Measurements from ENCODE around the gene CRK.

The CRK gene

DNA sequence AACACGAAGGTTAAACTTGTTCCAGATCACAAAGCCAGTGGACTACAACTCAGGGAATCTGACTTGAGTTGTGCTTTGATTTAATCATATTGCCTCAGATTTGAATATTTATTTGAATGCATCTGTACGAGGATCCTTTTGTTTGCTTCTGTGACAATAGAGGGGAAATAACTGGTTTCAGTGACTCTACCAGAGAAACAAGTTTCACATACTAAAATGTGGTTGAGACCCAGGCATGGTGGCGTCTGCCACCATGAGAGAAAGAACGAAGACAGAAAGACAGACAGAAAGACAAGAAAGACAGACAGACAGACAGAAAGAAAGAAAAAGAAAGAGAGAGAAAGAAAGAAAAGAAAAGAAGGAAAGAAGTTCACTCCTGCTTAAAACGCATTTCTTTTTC is 80.0 kb downstream of the CRK start:
- H3K4me3 ChIP-seq (ENCODE audit: control insufficient read depth, low read depth, low read length) = no peak overlapping the region
- TF ChIP-seq, protein P1, sequence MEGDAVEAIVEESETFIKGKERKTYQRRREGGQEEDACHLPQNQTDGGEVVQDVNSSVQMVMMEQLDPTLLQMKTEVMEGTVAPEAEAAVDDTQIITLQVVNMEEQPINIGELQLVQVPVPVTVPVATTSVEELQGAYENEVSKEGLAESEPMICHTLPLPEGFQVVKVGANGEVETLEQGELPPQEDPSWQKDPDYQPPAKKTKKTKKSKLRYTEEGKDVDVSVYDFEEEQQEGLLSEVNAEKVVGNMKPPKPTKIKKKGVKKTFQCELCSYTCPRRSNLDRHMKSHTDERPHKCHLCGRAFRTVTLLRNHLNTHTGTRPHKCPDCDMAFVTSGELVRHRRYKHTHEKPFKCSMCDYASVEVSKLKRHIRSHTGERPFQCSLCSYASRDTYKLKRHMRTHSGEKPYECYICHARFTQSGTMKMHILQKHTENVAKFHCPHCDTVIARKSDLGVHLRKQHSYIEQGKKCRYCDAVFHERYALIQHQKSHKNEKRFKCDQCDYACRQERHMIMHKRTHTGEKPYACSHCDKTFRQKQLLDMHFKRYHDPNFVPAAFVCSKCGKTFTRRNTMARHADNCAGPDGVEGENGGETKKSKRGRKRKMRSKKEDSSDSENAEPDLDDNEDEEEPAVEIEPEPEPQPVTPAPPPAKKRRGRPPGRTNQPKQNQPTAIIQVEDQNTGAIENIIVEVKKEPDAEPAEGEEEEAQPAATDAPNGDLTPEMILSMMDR (IDR thresholded peaks at IDR 0.05; ENCODE audit: control insufficient read depth, insufficient read depth, low read depth, low read length, missing control alignments) = no peak
- no peak for DNase-seq (ENCODE audit: low read depth)

DNA sequence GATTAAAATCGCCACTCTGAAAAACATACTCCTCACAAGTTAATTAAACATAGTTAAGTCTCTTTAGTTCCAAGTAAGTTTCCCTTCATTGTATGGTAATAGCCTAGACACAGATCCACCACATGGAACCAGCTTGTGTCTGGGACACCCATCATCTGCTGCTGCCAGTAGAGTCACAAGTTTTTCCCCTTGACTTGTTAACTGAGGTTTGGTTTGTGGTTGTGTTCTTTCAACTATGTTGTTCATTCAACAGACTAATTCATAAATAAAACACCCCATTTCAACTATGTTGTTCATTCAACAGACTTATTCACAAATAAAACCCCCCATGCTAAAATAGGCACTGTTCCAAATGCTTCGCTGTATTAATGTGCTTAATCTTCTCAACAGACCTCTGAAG is 80.4 kb downstream of the CRK start:
- H3K4me3 ChIP-seq (ENCODE audit: control insufficient read depth, low read depth, low read length) = no peak overlapping the region
- DNase-seq (ENCODE audit: low read depth) = no peak
- TF ChIP-seq, protein P1 (IDR thresholded peaks at IDR 0.05; ENCODE audit: control insufficient read depth, insufficient read depth, low read depth, low read length, missing control alignments) = no peak

DNA sequence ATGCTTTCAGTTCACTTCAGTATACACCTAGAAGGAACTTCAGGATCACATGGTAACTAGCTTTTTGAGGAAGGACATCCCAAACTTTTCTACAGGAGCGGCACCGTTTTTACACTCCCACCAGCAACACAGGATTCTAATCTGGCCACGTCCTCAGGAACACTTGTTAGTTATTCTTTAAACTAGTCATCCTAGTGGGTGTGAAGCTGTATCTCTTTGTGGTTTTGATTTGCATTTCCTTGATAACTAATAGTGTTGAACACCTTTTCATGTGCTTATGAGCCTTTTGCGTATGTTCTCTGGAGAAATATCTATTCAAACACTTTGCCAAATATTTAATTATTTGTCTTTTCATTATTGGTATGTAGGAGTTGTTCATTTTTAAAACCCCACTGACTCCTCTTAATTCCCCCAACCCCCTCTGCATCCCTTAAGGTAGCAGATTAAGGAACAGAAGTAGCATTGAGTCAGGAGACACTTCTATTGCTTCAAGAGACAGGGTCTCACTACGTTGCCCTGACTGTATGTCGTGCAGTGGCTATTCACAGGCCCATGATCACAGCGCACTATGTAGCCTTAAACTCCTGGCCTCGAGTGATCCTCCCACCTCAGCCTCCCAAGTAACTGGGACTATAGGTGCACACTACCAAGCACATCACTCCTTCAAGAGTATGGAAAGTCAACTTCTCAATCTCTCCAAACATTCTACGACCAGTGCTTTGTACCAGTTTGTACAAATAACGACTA is 81.4 kb downstream of the CRK start:
- no peak overlapping the region for H3K4me3 ChIP-seq (ENCODE audit: control insufficient read depth, low read depth, low read length)
- TF ChIP-seq, protein P1 (IDR thresholded peaks at IDR 0.05; ENCODE audit: control insufficient read depth, insufficient read depth, low read depth, low read length, missing control alignments) = no peak
- no peak for DNase-seq (ENCODE audit: low read depth)

DNA sequence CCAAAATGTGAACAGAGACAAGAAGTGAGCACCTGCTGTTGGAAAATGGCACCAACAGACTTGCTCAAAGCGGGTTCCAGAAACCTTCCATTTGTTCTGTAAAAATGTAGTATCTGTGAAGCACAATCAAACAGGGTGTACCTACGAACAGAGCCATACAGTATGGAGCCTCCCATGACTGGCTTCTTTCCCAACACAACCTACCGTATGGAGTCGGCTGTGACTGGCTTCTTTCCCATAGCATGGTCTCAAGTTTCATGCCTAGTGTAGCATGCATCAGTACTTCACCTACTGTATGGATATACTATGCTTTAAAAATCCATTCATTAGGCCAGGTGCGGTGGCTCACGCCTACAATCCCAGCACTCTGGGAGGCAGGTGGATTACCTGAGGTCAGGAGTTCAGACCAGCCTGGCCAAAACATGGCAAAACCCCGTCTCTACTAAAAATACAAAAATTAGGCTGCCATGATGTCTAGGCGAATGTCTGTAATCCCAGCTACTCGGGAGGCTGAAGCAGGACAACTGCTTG is 82.3 kb downstream of the CRK start:
- H3K4me3 ChIP-seq (ENCODE audit: control insufficient read depth, low read depth, low read length) = no peak overlapping the region
- TF ChIP-seq, protein P1 (IDR thresholded peaks at IDR 0.05; ENCODE audit: control insufficient read depth, insufficient read depth, low read depth, low read length, missing control alignments) = no peak
- no peak for DNase-seq (ENCODE audit: low read depth)

DNA sequence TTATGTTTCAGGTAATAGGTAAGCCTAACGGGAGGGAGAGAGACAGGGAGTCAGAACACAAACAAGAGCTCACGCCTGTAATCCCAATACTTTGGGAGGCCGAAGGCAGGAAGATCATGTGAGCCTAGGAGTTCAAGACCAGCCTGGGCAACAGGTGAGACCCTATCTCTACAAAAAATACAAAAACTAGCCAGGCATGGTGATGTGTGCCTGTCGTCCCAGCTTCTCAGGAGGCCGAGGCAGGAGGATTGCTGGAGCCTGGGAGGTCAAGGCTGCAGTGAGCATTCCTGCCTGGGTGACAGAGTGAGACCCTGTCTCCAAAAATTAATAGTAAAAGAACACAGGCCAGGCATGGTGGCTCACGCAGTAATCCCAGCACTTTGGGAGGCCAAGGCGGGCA is 83.4 kb downstream of the CRK start:
- no peak overlapping the region for H3K4me3 ChIP-seq (ENCODE audit: control insufficient read depth, low read depth, low read length)
- no peak for DNase-seq (ENCODE audit: low read depth)
- TF ChIP-seq, protein P1 (IDR thresholded peaks at IDR 0.05; ENCODE audit: control insufficient read depth, insufficient read depth, low read depth, low read length, missing control alignments) = no peak

DNA sequence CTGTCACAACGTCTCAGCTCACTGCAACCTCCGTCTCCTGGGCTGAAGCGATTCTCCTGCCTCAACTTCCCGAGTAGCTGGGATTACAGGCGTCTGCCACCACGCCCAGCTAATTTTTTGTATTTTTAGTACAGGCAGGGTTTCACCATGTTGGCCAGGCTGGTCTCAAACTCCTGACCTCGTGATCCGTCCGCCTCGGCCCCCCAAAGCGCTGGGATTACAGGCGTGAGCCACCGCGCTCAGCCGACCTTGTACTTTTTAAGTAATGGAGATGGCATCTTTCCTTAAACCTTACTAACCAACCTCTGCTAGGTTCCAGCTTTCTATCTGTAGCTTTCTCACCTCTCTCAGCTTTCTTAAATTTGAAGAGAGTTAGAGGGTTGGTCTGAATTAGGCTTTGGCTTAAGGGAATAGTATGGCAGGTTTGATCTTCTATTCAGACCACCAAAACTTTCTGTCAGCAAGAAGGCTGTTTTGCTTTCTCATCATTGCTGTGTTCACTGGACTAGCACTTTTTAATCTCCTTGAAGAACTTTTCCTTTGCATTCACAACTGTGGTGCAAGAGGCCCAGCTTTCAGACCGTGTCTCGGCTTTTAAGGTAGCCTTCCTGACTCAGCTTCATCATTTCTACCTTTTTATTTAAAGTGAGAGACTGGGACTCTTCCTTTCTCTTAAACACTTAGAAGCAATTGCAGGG is 84.0 kb downstream of the CRK start:
- TF ChIP-seq, protein P1 (IDR thresholded peaks at IDR 0.05; ENCODE audit: control insufficient read depth, insufficient read depth, low read depth, low read length, missing control alignments) = no peak
- H3K4me3 ChIP-seq (ENCODE audit: control insufficient read depth, low read depth, low read length) = no peak overlapping the region
- DNase-seq (ENCODE audit: low read depth) = no peak
